NCI-H146 (cell line): ENCODE data around the gene WDR76.

ENCODE experiments used
- DNase-seq: peaks from one replicate; lab custom pipeline; 2025; lab: John Stamatoyannopoulos, UW

The WDR76 gene

DNA sequence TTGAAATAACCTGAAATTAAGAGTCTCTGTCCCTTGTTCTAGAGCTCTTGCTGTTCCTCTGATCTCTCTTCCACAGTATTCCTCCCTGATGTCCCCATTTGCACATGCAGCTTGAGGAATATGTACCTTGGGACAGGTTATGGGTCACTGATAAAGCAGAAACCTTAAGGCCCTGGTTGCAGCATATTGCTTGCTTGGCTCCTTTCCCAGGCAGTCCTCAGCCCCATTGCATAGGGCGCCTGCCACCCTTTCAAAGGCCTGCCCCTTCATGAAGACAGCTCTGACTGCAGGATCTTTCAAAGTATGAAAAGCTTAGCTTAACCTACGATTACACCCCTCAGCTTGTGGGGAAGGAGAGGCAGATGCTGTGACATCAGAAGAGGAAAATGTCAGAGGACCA, 51.6 kb downstream of the WDR76 start:
- DNase-seq: no peak

DNA sequence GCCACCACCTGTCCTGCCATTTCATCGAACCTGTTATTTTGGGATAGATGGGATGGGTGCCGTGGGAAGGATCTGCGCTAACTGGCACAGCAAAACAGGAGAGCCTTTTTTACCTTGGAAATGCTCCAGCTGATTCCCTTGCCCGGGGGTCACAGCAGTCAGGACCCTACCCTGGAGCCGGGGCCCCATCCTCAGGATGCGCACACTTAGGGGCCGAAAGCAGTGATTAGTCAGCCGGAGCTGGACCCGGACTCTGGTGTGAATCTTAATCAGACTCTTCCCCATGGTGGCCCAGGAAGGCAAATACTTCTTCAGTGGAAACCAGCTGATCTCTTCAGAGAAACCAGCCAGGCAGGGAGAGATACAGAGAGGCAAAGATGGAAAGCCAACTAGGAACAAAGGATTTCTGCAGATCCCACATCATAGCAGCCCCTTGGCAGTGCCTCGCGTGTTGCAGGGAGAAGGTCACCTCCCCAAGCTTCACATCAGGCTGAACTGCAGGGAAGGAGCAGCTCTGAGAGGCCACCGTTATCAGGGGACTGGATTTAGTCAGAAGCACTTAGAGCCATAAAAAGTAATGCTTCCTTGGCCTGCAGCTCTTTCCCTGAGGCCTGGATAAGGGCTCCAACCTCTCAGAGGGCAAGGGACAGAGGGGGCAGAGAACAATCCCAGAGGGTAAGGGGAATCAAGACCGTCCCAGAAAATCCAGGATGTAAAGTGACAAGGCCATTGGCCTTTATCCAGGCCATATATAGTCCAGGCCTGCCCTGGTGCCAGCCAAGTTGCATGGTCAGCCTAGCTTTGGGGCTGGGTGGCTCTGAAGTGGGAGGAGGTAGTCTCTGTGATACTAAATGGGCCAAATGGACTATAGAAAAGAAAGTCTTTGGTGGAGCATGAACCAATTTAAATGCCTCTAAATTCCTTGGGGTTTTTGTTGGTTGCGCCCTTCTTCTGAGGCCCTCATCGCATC, 52.9 kb downstream of the WDR76 start:
- DNase-seq: no peak

DNA sequence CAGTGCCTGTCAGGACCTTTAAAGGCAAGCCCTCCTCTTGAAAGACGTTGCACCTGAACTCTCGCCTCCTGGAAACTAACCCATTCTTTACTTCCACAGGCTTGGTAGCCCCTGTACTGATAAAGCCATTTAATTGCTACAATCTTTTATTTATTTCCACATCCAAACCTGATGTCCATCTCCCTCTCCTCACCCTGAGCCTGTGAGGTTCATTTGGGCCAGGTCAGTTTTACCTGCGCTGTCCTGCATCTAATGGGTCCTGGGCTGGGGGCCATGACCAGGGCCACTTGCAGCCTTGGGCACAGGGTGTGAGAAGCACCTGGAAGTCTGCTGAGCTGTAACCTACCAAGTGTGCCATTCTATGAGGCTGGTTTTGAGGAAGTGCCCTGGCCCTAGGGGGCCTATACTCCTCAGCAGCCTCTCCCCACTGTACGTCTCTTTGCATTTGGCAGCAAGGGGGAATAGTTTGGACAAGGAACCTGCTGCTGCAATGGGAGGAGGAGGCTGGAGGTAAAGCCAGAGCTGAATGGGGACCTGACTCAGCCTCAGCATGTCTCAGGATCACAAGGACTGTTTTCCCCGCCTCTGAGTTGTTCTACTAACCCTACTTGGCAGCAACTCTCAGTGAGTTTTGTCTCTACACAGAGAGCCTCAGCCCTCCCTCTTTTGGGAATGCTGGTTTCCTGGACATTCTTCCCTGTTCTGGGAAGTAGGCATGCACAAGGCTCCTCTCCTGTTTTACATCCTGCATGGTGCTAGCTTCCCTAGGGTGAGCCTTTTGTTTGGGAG, 53.8 kb downstream of the WDR76 start:
- DNase-seq: no peak

DNA sequence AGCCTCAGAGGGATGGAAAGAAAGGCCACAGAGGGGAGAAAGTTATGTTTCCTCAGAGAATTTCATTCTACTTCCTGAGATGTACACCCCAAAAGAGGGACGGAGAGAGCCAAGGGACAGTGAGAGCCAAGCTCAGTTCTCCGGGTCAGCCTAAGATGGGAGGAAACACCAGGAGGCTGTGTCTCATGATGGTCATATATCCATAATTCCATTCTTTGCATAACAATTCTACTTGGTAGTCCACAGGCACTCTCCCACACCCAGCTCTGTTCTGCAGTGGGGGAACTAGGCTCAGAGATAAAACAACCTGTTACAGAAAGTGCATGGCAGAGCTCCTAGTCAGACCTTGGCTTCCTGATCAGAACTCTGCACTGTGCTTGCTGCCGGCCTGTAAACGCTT, 54.4 kb downstream of the WDR76 start:
- no peak for DNase-seq

GRCh38 chr15:43881944-43882343, 55.1 kb downstream of the WDR76 start:
- peak; percentile 9 for DNase-seq

GRCh38 chr15:43883571-43883970, 56.8 kb downstream of the WDR76 start:
- no peak for DNase-seq

- no peak for DNase-seq
Observed at GRCh38 chr15:43886558-43886957, 59.8 kb downstream of the WDR76 start.

DNA sequence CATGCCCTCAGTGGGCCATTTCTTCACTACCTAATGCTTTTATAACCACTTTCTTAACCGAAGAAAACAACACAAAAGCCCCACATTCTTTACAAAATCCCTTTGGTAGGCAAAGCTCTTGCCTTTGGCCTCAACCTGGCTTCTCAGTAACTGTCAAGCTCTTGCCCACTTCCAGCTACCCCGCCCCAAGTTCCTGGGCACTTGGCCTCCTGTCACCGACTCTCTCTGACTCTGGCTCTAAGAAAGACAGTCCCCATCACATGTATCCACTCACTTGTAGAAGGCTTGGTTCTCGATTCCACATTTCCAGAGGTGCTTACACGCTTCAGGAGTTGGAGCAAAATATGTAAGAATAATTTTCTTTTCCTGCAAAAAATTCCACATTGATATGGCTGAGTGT, 61.1 kb downstream of the WDR76 start:
- no peak for DNase-seq

GRCh38 chr15:43889042-43889441, 62.2 kb downstream of the WDR76 start:
- no peak for DNase-seq

GRCh38 chr15:43893956-43894355, 67.2 kb downstream of the WDR76 start:
- DNase-seq: no peak

DNA sequence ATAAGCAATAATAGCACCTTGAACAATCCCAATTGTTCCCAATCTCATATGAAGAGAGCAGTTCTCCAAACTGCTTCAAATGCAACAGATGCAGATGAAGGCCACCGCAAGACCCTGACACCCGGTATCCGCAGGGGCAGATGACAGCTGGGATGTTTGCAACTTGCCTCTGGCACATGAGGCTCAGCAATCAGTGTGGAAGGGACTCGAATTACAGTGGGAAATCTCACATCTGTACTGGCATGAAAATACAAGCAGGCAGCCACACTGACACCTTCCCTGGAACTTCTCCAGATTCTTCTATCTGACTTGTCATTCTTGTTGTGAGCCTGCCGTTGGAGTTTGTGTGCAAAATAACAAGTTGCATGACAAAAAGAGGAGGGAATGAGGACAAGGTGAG, 68.8 kb downstream of the WDR76 start:
- no peak for DNase-seq

DNA sequence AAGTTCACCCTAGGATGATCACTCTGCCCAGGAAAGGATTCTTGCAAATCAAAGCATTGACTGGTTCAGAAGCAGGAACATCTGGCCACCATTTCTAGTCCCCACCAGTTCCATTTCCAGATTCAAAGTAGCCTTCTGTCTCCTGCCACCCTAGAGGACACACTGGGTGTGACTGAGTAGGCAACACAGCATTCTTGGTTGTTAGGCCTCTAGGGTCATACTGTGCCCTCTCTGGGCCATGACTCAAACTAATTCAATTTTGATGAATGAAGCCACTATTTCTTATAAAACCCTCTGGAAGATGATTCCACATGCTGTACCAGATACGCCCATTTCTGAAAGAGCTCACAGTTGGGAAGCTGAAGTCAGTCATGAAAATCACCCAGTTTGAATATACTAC, 69.7 kb downstream of the WDR76 start:
- DNase-seq: no peak

GRCh38 chr15:43898891-43899290, 72.1 kb downstream of the WDR76 start:
- no peak for DNase-seq

DNA sequence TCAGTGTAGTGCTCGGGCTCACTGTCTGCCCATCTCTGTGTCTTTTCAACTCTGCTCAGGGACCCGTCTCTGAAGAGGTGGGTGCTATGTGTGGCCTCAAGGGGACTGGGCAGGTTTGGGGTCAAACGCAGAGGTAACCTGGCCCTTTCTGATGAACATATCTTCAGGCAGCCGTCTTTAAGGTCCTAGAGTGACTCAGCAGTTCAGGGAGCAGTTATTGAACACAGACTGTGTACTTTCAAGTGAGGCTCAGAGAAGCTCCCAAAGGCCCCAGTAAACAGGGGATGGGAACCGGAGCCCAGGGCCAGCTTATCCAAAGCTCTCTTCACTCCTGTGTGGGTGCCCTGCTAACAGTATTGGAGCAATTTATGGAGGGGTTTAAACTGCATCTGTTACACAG, 73.1 kb downstream of the WDR76 start:
- no peak for DNase-seq

DNA sequence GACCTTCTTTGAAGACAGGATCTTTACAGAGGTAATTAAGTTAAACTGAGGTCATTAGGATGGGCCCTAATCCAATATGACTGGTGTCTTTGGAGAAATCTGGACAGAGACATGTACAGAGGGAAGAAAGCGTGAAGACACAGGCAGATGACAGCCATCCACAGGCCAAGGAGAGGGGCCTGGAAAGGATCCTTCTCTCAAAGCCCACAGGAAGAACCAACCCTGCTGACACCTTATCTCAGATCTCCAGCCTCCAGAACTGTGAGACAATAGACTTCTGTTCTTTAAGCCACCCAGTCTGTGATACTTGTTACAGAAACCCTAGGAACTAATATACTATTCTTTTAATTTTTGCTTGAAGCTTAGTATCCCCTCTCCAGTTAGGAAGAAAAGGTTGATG, 74.2 kb downstream of the WDR76 start:
- no peak for DNase-seq

- no peak for DNase-seq
Observed at GRCh38 chr15:43901495-43901894, 74.7 kb downstream of the WDR76 start.

- DNase-seq: peak; percentile 36
Observed at GRCh38 chr15:43903864-43904290, 77.1 kb downstream of the WDR76 start.

- no peak for DNase-seq
Observed at GRCh38 chr15:43905755-43906154, 79.0 kb downstream of the WDR76 start.

DNA sequence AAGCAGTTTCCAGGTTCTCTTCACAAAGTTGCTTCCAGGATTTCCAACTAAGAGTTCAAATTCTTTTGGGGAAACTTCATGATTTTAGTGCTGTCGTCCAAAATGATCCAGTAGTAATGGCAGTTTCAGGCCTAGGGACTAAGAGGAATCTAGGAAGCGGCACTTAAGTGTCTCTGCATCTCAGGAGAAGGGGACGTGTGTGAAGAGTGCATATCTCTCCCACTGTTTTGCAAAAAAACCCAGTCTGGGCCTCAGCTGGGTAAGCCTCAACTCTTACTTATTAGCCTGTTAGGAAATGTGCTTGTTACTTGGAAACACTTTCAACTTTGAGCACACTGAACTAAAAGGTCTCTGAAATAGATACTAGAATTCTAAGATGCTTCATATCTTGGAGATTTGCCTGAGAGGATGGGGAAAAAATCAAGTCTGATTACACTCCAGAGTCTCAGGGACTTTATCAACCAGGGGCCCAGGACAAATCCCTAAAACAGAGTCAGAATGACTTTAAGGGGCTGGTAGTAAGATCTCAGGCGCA, 81.8 kb downstream of the WDR76 start:
- no peak for DNase-seq

DNA sequence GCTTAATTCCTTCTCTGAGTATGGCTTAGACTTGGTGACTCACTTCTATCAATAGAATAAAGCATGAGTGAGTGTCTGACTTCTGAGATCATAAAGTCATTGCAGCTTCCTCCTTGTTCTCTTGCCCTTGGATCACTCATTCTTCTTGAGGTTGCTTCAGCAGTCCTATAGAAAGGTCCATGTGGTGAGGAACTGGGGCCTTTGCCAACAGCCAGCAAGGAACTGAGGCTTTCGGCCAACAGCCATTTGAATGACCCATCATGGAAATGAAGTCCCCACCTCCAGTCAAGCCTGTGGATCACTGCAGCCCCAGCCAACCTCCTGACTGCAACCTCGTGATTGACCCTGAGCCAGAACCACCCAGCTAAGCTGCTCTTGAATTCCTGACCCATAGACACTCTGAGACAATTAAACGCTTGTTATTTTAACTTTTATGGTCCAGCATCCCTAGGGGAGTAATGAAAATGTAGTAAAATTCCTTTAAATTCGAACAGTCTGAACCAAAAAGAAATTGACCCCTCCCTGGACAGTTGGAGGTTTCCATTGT, 84.5 kb downstream of the WDR76 start:
- no peak for DNase-seq

GRCh38 chr15:43912208-43912607, 85.4 kb downstream of the WDR76 start:
- no peak for DNase-seq

DNA sequence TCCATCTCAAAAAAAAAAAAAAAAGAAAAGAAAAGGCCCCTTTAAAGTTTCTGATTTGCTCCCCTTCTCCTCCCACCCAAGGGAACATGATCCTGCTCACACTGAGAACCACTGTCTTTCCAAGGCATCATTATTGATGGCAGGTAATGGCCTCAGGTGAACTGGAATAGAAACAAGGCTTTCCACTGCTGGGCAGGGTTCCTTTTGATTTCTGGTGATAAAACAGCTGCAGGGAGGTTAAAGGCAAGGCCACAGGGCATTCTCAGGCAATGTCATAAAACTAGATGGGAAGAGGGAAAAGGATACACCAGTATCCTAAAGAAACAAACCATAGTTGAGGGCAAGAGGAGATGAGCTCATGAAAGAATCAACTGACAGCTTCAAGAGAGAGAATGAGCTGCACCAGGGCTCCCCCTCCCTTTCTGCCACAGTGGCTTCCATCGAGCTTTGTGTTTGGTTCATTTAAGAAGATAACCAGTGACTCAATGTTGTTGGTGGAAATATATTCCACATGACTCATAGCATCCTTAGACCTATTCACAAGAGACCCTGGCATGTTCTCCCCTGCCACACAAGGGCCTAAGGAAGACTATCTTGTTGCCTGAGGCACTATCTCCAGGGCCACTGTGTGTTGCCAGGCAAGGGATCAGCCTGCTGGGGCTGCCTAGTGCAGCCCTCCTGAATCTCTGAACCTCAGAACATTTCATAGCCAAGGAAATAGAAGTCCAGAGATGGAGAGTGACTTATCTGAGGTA, 86.4 kb downstream of the WDR76 start:
- DNase-seq: no peak
